ACC112 (cell line): ENCODE data around the gene NEURL1.
"Not testable (repeated sequence)": the region's sequence is repeated elsewhere in the genome, so short reads cannot be mapped to it uniquely, and the experiment has no call there.

Experiments
- H2AFZ ChIP-seq: fragments of 200-600 bp; sonication (generic); one replicate; pipeline ENCODE4 v1.6.0; 2017; ENCODE audit warnings: antibody characterized with exemption, low read length; ENCODE audit not compliant: unreplicated experiment
- H3K27ac ChIP-seq: fragments of 200-600 bp; sonication (generic); 2 replicates; pipeline ENCODE4 v1.5.1; 2014; ENCODE audit warnings: low read depth, mild to moderate bottlenecking, antibody characterized with exemption, low read length, moderate library complexity
- H3K27me3 ChIP-seq: fragments of 200-600 bp; sonication (generic); 2 replicates; pipeline ENCODE4 v1.6.1; 2014; ENCODE audit warnings: mild to moderate bottlenecking, antibody characterized with exemption, low read length, moderate library complexity, mixed read lengths; ENCODE audit not compliant: insufficient read depth
- H3K36me3 ChIP-seq: fragments of 200-600 bp; sonication (generic); 2 replicates; pipeline ENCODE4 v1.6.1; 2016; ENCODE audit warnings: mild to moderate bottlenecking, antibody characterized with exemption, low read length, moderate library complexity, mixed read lengths; ENCODE audit not compliant: insufficient read depth
- H3K4me1 ChIP-seq: fragments of 200-600 bp; sonication (generic); one replicate; pipeline ENCODE4 v1.6.1; 2016; ENCODE audit warnings: low read length, mixed read lengths; ENCODE audit not compliant: insufficient read depth, unreplicated experiment, control insufficient read depth
- H3K4me3 ChIP-seq: fragments of 200-600 bp; sonication (generic); 2 replicates; pipeline ENCODE4 v1.5.1; 2014; ENCODE audit warnings: mild to moderate bottlenecking, low read depth, low read length
- H3K79me2 ChIP-seq: fragments of 200-600 bp; sonication (generic); one replicate; pipeline ENCODE4 v1.6.0; 2016; ENCODE audit warnings: low read length; ENCODE audit not compliant: control insufficient read depth, unreplicated experiment, insufficient read depth

The NEURL1 gene

GRCh38 chr10:103632247-103632642 is 138.7 kb downstream of the NEURL1 start:
- Histone ChIP-seq H3K36me3 (no peaks in the 10 kb centered on the region), H3K4me1 (peaks cover 5% of the 10 kb centered on the region), H3K27ac (no peak overlapping the region), H3K27me3 (no peaks in the 10 kb centered on the region), H3K4me3 (no peak overlapping the region), H2AFZ (no peak overlapping the region), H3K79me2 (peaks cover 4% of the 10 kb centered on the region)

GRCh38 chr10:103632871-103633270 is 139.4 kb downstream of the NEURL1 start:
- H3K36me3 ChIP-seq, H3K27me3 ChIP-seq, H3K27ac ChIP-seq, H2AFZ ChIP-seq, H3K79me2 ChIP-seq, H3K4me3 ChIP-seq: not testable (repeated sequence)
- H3K4me1 ChIP-seq = peaks cover 12% of the 10 kb centered on the region

GRCh38 chr10:103633846-103634245 is 140.3 kb downstream of the NEURL1 start:
- Histone ChIP-seq H3K4me3 (no peak overlapping the region), H3K4me1 (peaks cover 21% of the 10 kb centered on the region), H2AFZ (no peak overlapping the region), H3K27ac (no peak overlapping the region), H3K27me3 (no peaks in the 10 kb centered on the region), H3K79me2 (peaks cover 9% of the 10 kb centered on the region), H3K36me3 (no peaks in the 10 kb centered on the region)

GRCh38 chr10:103635580-103635979 is 142.1 kb downstream of the NEURL1 start:
- no peak overlapping the region for H3K4me3 ChIP-seq
- no peak overlapping the region for H2AFZ ChIP-seq
- peaks cover 9% of the 10 kb centered on the region for H3K79me2 ChIP-seq
- H3K4me1 ChIP-seq = peaks cover 25% of the 10 kb centered on the region
- H3K36me3 ChIP-seq = no peaks in the 10 kb centered on the region
- no peak overlapping the region for H3K27ac ChIP-seq
- no peaks in the 10 kb centered on the region for H3K27me3 ChIP-seq

GRCh38 chr10:103636492-103636891 is 143.0 kb downstream of the NEURL1 start:
- H3K4me3 ChIP-seq = no peak overlapping the region
- H3K79me2 ChIP-seq = peaks cover 9% of the 10 kb centered on the region
- no peaks in the 10 kb centered on the region for H3K27me3 ChIP-seq
- peaks cover 25% of the 10 kb centered on the region for H3K4me1 ChIP-seq
- H2AFZ ChIP-seq = no peak overlapping the region
- H3K36me3 ChIP-seq = no peaks in the 10 kb centered on the region
- H3K27ac ChIP-seq = no peak overlapping the region

- no peak overlapping the region for H2AFZ ChIP-seq
- H3K27ac ChIP-seq = no peak overlapping the region
- no peak overlapping the region for H3K4me3 ChIP-seq
- H3K27me3 ChIP-seq = no peaks in the 10 kb centered on the region
- H3K4me1 ChIP-seq = peaks cover 25% of the 10 kb centered on the region
- no peaks in the 10 kb centered on the region for H3K36me3 ChIP-seq
- H3K79me2 ChIP-seq = peaks cover 9% of the 10 kb centered on the region
Measured at GRCh38 chr10:103637011-103637410, 143.5 kb downstream of the NEURL1 start.

GRCh38 chr10:103637927-103638557 is 144.5 kb downstream of the NEURL1 start:
- Histone ChIP-seq H3K4me3 (0 out of 2 replicates have a peak overlapping the region, but pooled peaks have one; percentile 1), H3K27me3 (no peaks in the 10 kb centered on the region), H3K79me2 (peaks cover 10% of the 10 kb centered on the region), H2AFZ (no peak overlapping the region), H3K27ac (peak overlapping the region; percentile 25), H3K36me3 (no peaks in the 10 kb centered on the region), H3K4me1 (peaks cover 25% of the 10 kb centered on the region)

GRCh38 chr10:103638948-103639347 is 145.4 kb downstream of the NEURL1 start:
- Histone ChIP-seq H3K4me3 (peak overlapping the region; percentile 12; the same call in 1 of the 2 replicates), H3K4me1 (peaks cover 25% of the 10 kb centered on the region)

GRCh38 chr10:103640436-103641181 is 147.1 kb downstream of the NEURL1 start:
- Histone ChIP-seq H3K4me3 (no peak overlapping the region), H3K27ac (no peak overlapping the region), H3K27me3 (no peaks in the 10 kb centered on the region), H2AFZ (no peak overlapping the region), H3K79me2 (peaks cover 10% of the 10 kb centered on the region), H3K4me1 (peaks cover 37% of the 10 kb centered on the region), H3K36me3 (no peaks in the 10 kb centered on the region)

More at GRCh38 chr10:103638948-103639347, 145.4 kb downstream of the NEURL1 start:
- H3K79me2 ChIP-seq = peaks cover 10% of the 10 kb centered on the region
- no peak overlapping the region for H2AFZ ChIP-seq
- H3K36me3 ChIP-seq = no peaks in the 10 kb centered on the region
- no peaks in the 10 kb centered on the region for H3K27me3 ChIP-seq
- peak overlapping the region; percentile 25 for H3K27ac ChIP-seq

- Histone ChIP-seq H3K27me3 (no peaks in the 10 kb centered on the region), H3K36me3 (no peaks in the 10 kb centered on the region), H3K4me3 (no peak overlapping the region), H3K27ac (no peak overlapping the region), H3K79me2 (peaks cover 10% of the 10 kb centered on the region), H2AFZ (no peak overlapping the region), H3K4me1 (peaks cover 44% of the 10 kb centered on the region)
Measured at GRCh38 chr10:103641326-103641725, 147.8 kb downstream of the NEURL1 start.
